Mesothelial cell of epicardium (in vitro differentiated cells): ENCODE measurements around the gene ANKFN1. TPM values are rescaled to one million over a fixed set of nuclear protein-coding genes. Genes with fewer than 3 reads are reported as not detected.

Experiments
- DNase-seq, 2 experiments: peaks; one replicate each; pipeline ENCODE4 v3.0.0; 2021; ENCODE audit warnings: low spot score in 2 of 2; ENCODE audit not compliant: unreplicated experiment in 2 of 2
- H3K27ac Mint-ChIP-seq: 2 replicates; pipeline ENCODE4 v1.8.0; 2021; ENCODE audit warnings: mixed read lengths
- H3K27me3 Mint-ChIP-seq: 2 replicates; pipeline ENCODE4 v1.8.0; 2021; ENCODE audit warnings: low read depth, mixed read lengths
- H3K36me3 Mint-ChIP-seq: 2 replicates; pipeline ENCODE4 v1.8.0; 2021; ENCODE audit warnings: mixed read lengths
- H3K4me1 Mint-ChIP-seq: 2 replicates; pipeline ENCODE4 v1.8.0; 2021; ENCODE audit warnings: mixed read lengths
- H3K4me3 Mint-ChIP-seq: 2 replicates; pipeline ENCODE4 v1.8.0; 2021; ENCODE audit warnings: mild to moderate bottlenecking, moderate library complexity, mixed read lengths
- H3K9me3 Mint-ChIP-seq: 2 replicates; pipeline ENCODE4 v1.8.0; 2021; ENCODE audit warnings: mixed read lengths
- CTCF ChIP-seq: fragments of 200-600 bp; sonication (generic); IDR thresholded peaks from one replicate; pipeline ENCODE4 v1.5.0; 2021; ENCODE audit warnings: antibody characterized with exemption; ENCODE audit not compliant: unreplicated experiment
- total RNA-seq: library from RNA; stranded (reverse); gene quantifications from 3 replicates; pipeline ENCODE4 v1.2.1, GENCODE V29; 2021

The ANKFN1 gene
- total RNA-seq, 1 donor from 2014 or later: 0.34 TPM

- H3K27ac Mint-ChIP-seq: no peak overlapping the region
- no peak for TF ChIP-seq CTCF
- peaks cover 1% of the 10 kb centered on the region for H3K9me3 Mint-ChIP-seq
- DNase-seq: no peak
- H3K4me3 Mint-ChIP-seq: no peak overlapping the region
- peaks cover 2% of the 10 kb centered on the region for H3K4me1 Mint-ChIP-seq
- H3K36me3 Mint-ChIP-seq: no peaks in the 10 kb centered on the region
- peaks cover 2% of the 10 kb centered on the region for H3K27me3 Mint-ChIP-seq
Measured at GRCh38 chr17:56465886-56466285, 312.6 kb downstream of the ANKFN1 start.

GRCh38 chr17:56468840-56469239 lies 315.6 kb downstream of the ANKFN1 start:
- H3K36me3 Mint-ChIP-seq: no peaks in the 10 kb centered on the region
- H3K27ac Mint-ChIP-seq: no peak overlapping the region
- no peaks in the 10 kb centered on the region for H3K27me3 Mint-ChIP-seq
- peaks cover 2% of the 10 kb centered on the region for H3K4me1 Mint-ChIP-seq
- DNase-seq: no peak
- no peak for TF ChIP-seq CTCF
- H3K9me3 Mint-ChIP-seq: peaks cover 11% of the 10 kb centered on the region
- no peak overlapping the region for H3K4me3 Mint-ChIP-seq

GRCh38 chr17:56471696-56472095 lies 318.4 kb downstream of the ANKFN1 start:
- H3K36me3 Mint-ChIP-seq: no peaks in the 10 kb centered on the region
- no peaks in the 10 kb centered on the region for H3K4me1 Mint-ChIP-seq
- H3K9me3 Mint-ChIP-seq: peaks cover 11% of the 10 kb centered on the region
- DNase-seq: no peak
- H3K4me3 Mint-ChIP-seq: no peak overlapping the region
- no peak for TF ChIP-seq CTCF
- H3K27ac Mint-ChIP-seq: no peak overlapping the region
- peaks cover 1% of the 10 kb centered on the region for H3K27me3 Mint-ChIP-seq

GRCh38 chr17:56475116-56475515 lies 321.8 kb downstream of the ANKFN1 start:
- no peak for TF ChIP-seq CTCF
- H3K4me1 Mint-ChIP-seq: no peaks in the 10 kb centered on the region
- H3K9me3 Mint-ChIP-seq: peaks cover 11% of the 10 kb centered on the region
- H3K4me3 Mint-ChIP-seq: no peak overlapping the region
- H3K27me3 Mint-ChIP-seq: peaks cover 2% of the 10 kb centered on the region
- H3K36me3 Mint-ChIP-seq: no peaks in the 10 kb centered on the region
- H3K27ac Mint-ChIP-seq: no peak overlapping the region
- DNase-seq: no peak

GRCh38 chr17:56478836-56479447 lies 325.7 kb downstream of the ANKFN1 start:
- Mint-ChIP-seq H3K4me3 (no peak overlapping the region), H3K4me1 (no peaks in the 10 kb centered on the region), H3K27me3 (peaks cover 2% of the 10 kb centered on the region), H3K36me3 (no peaks in the 10 kb centered on the region), H3K9me3 (no peaks in the 10 kb centered on the region), H3K27ac (no peak overlapping the region)
- peak; percentile 48 for TF ChIP-seq CTCF
- DNase-seq: no peak

- Mint-ChIP-seq H3K4me3 (no peak overlapping the region), H3K4me1 (peaks cover 1% of the 10 kb centered on the region), H3K27ac (no peak overlapping the region), H3K36me3 (no peaks in the 10 kb centered on the region), H3K9me3 (no peaks in the 10 kb centered on the region), H3K27me3 (peaks cover 1% of the 10 kb centered on the region)
- no peak for DNase-seq
- TF ChIP-seq CTCF: no peak
Measured at GRCh38 chr17:56480501-56480900, 327.2 kb downstream of the ANKFN1 start.
